HG03520 (cell line): ENCODE measurements around the gene RNF167.

ENCODE experiments used
- ATAC-seq: cut with Tn5 transposase; IDR thresholded peaks from one replicate; pipeline ENCODE4 v1.9.1; 2021; ENCODE audit warnings: mild to moderate bottlenecking, moderate library complexity; ENCODE audit not compliant: unreplicated experiment

The RNF167 gene

GRCh38 chr17:4950075-4950745 is 10.1 kb downstream of the RNF167 start:
- no peak for ATAC-seq

GRCh38 chr17:4950746-4951204 is 10.7 kb downstream of the RNF167 start, which contains the start of gene ENO3:
Gene ENO3, plus strand, starts transcription at chr17:4951119. Its CDS starts 711 bp downstream, at chr17:4951830.
- no peak for ATAC-seq

- ATAC-seq = no peak
Observed at GRCh38 chr17:4951486-4951885, 11.4 kb downstream of the RNF167 start.

GRCh38 chr17:4953451-4953961 is 13.4 kb downstream of the RNF167 start:
- no peak for ATAC-seq

- no peak for ATAC-seq
Observed at GRCh38 chr17:4955091-4955490, 15.0 kb downstream of the RNF167 start.

- no peak for ATAC-seq
Observed at GRCh38 chr17:4956493-4957061, 16.5 kb downstream of the RNF167 start.

GRCh38 chr17:4958102-4958501 is 18.0 kb downstream of the RNF167 start:
- ATAC-seq = no peak

GRCh38 chr17:4959261-4959965 is 19.3 kb downstream of the RNF167 start:
- ATAC-seq = no peak

- no peak for ATAC-seq
Observed at GRCh38 chr17:4960279-4960922, 20.3 kb downstream of the RNF167 start.

GRCh38 chr17:4965311-4965986 is 25.4 kb downstream of the RNF167 start:
- ATAC-seq = no peak

GRCh38 chr17:4966844-4967538 is 26.9 kb downstream of the RNF167 start:
- ATAC-seq = peak; percentile 71

- ATAC-seq = peak; percentile 45
Observed at GRCh38 chr17:4967539-4968485, 27.7 kb downstream of the RNF167 start, which contains the start of gene SPAG7. Gene SPAG7, minus strand, starts transcription at chr17:4967817. Its CDS starts 13 bp downstream, at chr17:4967804.

GRCh38 chr17:4968486-4969046 is 28.5 kb downstream of the RNF167 start:
- no peak for ATAC-seq

GRCh38 chr17:4969047-4969550 is 29.0 kb downstream of the RNF167 start:
- no peak for ATAC-seq

- no peak for ATAC-seq
Observed at GRCh38 chr17:4969551-4970173, 29.6 kb downstream of the RNF167 start.

- no peak for ATAC-seq
Observed at GRCh38 chr17:4970273-4970672, 30.2 kb downstream of the RNF167 start.

GRCh38 chr17:4971826-4972225 is 31.8 kb downstream of the RNF167 start:
- ATAC-seq = no peak

GRCh38 chr17:4972322-4972721 is 32.3 kb downstream of the RNF167 start:
- ATAC-seq = no peak
